Superior temporal gyrus (tissue), 1 donor: ENCODE measurements around the gene MOGAT3.
A peak's percentile ranks its signal among the peaks of the same experiment; 100 is the strongest.

Source experiments
- DNase-seq: peaks from one replicate; pipeline ENCODE4 v3.0.0-alpha.2; 2016; ENCODE audit errors: extremely low spot score

MOGAT3 gene

GRCh38 chr7:101172005-101172853 is 28.6 kb downstream of the MOGAT3 start:
- no peak for DNase-seq

- no peak for DNase-seq
These were observed 29.4 kb downstream of the MOGAT3 start for GRCh38 chr7:101171442-101171837.

GRCh38 chr7:101170617-101171441 is 30.0 kb downstream of the MOGAT3 start:
- DNase-seq: no peak

- DNase-seq: peak; percentile 57
These were observed 30.8 kb downstream of the MOGAT3 start for GRCh38 chr7:101169838-101170551.

GRCh38 chr7:101169110-101169837 is 31.6 kb downstream of the MOGAT3 start:
- DNase-seq: no peak

GRCh38 chr7:101168412-101169049 is 32.3 kb downstream of the MOGAT3 start:
- no peak for DNase-seq

GRCh38 chr7:101167645-101168411 is 33.0 kb downstream of the MOGAT3 start:
- DNase-seq: no peak

- no peak for DNase-seq
These were observed 33.8 kb downstream of the MOGAT3 start for GRCh38 chr7:101166909-101167644.

- DNase-seq: no peak
These were observed 34.3 kb downstream of the MOGAT3 start for GRCh38 chr7:101166648-101166908.

- no peak for DNase-seq
These were observed 34.7 kb downstream of the MOGAT3 start for GRCh38 chr7:101165958-101166647.

- peak; percentile 92 for DNase-seq
These were observed 35.5 kb downstream of the MOGAT3 start, which contains the start of gene VGF for GRCh38 chr7:101165075-101165957. Gene VGF, minus strand, starts transcription at chr7:101165569. Its CDS starts 726 bp downstream, at chr7:101164843.

GRCh38 chr7:101164071-101164840 is 36.6 kb downstream of the MOGAT3 start:
- DNase-seq: no peak

- DNase-seq: no peak
These were observed 37.4 kb downstream of the MOGAT3 start for GRCh38 chr7:101163279-101164070.

GRCh38 chr7:101162551-101163278 is 38.1 kb downstream of the MOGAT3 start:
- no peak for DNase-seq

GRCh38 chr7:101161692-101162471 is 39.0 kb downstream of the MOGAT3 start:
- DNase-seq: no peak
